DMS114 treated with DMSO at 0.1 percent for 48 hours (cell line): ENCODE results near the gene TDRKH.
"Not testable (repeated sequence)": the region's sequence is repeated elsewhere in the genome, so short reads cannot be mapped to it uniquely, and the experiment has no call there.

ENCODE experiments used
- DNase-seq: peaks from one replicate; lab custom pipeline; 2025; ENCODE audit not compliant: unreplicated experiment; lab: John Stamatoyannopoulos, UW

Gene TDRKH

DNA sequence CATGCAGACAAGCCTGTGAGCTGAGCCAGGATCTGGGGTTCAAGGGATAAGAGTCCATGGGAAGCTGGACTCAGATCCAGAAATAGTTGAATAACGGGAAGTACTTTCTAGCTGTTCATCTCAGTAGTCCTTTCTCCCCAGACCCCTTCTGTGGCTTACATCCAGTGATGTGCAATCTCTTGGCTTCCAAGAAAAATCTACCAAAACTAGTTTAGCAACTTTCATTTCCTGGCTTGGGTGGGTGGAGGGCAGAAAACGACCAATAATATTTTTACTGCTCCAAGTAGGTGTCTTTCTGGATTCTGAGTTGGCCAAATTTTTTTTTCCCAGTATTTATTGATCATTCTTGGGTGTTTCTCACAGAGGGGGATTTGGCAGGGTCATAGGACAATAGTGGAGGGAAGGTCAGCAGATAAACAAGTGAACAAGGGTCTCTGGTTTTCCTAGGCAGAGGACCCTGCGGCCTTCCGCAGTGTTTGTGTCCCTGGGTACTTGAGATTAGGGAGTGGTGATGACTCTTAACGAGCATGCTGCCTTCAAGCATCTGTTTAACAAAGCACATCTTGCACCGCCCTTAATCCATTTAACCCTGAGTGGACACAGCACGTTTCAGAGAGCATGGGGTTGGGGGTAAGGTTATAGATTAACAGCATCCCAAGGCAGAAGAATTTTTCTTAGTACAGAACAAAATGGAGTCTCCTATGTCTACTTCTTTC, 21.8 kb downstream of the TDRKH start:
- not testable (repeated sequence) for DNase-seq

DNA sequence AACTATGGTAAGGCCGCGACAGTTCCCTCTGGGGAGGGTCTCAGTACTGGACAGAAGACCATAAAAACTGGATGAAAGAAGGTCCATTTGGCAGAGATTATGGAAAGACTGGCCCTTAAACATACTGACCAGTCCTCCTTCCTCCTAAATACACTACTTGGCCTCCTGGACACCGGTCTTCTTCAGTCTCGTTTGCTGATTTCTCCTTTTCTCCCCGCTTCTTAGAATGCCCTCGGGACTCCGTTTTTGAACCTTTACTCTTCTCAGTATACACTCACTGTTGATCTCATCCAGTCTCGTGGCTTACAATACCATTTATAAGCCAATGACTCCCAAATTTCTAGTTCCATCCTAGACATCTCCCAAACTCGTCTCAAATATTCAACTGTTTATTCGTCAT, 26.3 kb downstream of the TDRKH start:
- peak; percentile 43 for DNase-seq

GRCh38 chr1:151762941-151763921, 27.1 kb downstream of the TDRKH start, which contains the start of gene MRPL9:
Gene MRPL9 (minus strand): TSS chr1:151763496. CDS start chr1:151763479, 17 bp downstream.
- DNase-seq: peak; percentile 84

DNA sequence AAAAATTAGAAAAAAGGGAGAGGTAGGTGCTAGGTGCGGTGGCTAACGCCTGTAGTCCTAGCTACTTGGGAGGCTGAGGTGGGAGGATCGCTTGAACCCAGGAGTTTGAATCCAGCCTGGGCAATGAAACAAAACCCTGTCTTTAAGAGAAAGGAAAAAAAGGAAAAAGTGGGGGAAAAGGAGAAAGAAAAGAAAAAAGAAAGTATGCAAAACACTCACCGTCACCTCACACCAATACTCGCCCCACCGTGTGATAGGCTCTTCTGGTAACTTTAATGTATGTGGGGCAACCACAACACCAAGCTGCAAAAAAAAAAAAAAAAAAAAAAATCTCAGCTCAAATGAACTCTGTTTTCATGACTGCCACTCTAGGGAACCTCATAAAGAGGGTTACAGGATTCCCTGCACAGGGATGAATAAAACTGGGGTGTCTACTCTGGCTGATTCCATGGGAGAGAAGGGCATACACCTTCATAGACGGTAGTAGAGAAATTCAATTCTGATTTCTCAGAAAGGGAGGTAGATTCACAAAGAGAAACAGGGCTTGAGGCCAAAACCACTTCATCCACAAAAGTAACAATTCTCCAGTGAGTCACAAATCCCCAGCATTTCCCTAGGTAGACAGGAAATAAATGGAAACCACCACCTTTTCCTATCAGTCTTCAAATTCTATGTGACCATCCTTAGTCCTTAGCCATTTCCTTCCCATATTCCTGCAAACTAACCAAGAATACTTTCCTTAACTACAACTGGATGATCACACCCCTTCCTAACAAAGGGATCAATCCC, 29.5 kb downstream of the TDRKH start:
- no peak for DNase-seq

- no peak for DNase-seq
Observed at GRCh38 chr1:151759241-151759640, 31.1 kb downstream of the TDRKH start.

DNA sequence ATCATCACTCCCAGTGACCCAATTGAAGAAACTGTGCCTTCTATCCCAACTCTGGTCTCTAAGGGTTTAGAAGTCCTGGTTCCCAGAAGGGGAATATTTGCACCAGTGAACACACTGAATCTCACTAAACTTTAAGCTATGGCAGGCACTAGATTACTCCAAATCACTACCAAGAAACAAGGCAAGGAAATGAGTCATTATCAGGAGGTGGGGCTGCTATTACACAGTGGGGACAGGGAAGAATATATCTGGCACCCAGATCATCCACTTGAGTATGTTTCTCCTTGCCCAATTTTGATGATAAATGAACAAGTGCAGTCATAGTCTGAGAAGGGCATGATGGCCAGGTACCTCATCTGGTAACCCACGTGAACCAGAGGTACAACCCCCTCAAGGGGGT, 34.0 kb downstream of the TDRKH start:
- no peak for DNase-seq

DNA sequence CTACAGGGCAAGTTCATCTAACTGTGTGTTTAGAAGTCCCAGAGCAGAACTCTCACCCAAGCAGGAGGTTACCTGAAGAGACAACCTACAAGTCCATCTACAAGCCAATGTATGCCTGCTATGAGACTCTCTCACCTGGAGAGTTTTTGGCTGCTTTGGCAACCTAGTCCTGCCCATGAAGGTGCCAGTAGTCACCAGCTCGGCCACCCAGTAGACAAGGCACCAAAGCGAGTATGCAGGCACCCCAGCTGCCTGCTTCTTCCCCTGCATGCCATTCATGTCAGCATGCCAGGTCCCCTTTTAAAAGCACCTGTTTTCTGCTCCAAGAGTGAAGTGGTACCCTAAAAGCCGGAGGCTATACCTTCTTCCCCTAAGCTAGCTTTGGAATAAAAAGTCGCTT, 48.8 kb downstream of the TDRKH start:
- DNase-seq: no peak

DNA sequence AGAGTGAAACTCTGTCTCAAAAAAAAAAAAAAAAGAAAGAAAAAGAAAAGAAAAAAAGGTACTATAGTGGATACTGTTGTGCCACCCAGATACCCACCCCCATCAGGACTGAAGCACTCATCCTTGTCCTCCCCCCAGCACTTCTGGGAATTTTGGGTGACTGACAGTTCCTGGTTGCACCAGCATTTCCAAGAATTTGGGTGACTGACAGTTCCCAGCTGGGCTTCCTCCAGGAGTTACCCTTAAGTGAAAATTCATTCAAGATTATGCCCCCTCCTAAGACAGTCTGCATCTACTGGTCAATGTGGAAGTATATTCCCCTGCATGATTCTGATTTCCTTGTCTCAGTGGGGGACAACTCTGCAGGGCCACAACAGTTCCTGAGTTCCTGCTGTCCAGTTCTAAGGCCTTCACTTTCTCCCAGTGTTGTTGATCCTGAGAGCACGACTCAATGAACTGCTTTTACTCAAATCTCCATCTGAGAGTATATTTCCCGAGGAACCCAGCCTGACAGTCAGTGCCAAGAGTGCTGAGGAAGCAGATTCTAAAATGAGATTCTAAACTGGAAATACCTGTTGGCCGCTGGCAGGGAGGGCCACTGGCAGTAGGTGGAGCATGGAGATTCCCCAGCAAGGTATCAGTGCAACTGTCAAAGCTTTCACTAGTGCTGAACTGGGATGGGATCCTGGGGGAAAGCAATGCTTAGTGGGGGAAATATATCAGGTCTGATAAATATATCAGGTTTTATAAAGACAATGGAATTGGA, 50.5 kb downstream of the TDRKH start:
- DNase-seq: no peak

DNA sequence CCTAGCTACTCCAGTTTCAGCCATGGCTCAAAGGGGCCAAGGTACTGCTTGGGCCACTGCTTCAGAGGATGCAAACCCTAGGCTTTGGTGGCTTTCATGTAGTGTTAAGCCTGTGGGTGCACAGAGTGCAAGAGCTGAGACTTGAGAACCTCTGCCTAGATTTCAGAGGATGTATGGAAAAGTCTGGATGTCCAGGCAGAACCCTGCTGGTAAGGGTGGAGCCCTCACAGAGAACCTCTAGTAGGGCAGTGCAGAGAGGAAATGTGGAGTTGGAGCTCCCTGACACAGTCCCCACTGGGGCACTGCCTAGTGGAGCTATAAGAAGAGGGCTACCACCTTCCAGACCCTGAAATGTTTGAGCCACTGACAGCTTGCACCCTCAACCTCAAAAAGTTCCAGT, 52.8 kb downstream of the TDRKH start:
- no peak for DNase-seq

- no peak for DNase-seq
Observed at GRCh38 chr1:151737026-151737425, 53.3 kb downstream of the TDRKH start.

DNA sequence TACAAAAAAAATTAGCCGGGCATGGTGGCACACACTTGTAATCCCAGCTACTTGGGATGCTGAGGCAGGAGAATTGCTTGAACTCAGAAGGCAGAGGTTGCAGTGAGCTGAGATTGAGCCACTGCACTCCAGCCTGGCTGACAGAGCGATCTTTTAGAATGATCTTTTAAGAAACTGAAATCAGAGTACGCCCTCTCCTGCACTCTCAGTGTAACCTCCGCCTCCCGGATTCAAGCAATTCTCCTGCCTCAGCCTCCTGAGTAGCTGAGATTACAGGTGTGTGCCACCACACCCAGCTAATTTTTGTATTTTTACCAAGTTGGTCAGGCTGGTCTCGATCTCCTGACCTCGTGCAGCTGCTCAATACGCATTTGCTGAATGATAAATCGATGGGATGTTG, 56.3 kb downstream of the TDRKH start:
- DNase-seq: not testable (repeated sequence)

GRCh38 chr1:151733126-151733525, 57.2 kb downstream of the TDRKH start:
- DNase-seq: no peak

GRCh38 chr1:151729966-151730291, 60.4 kb downstream of the TDRKH start:
- DNase-seq: no peak

DNA sequence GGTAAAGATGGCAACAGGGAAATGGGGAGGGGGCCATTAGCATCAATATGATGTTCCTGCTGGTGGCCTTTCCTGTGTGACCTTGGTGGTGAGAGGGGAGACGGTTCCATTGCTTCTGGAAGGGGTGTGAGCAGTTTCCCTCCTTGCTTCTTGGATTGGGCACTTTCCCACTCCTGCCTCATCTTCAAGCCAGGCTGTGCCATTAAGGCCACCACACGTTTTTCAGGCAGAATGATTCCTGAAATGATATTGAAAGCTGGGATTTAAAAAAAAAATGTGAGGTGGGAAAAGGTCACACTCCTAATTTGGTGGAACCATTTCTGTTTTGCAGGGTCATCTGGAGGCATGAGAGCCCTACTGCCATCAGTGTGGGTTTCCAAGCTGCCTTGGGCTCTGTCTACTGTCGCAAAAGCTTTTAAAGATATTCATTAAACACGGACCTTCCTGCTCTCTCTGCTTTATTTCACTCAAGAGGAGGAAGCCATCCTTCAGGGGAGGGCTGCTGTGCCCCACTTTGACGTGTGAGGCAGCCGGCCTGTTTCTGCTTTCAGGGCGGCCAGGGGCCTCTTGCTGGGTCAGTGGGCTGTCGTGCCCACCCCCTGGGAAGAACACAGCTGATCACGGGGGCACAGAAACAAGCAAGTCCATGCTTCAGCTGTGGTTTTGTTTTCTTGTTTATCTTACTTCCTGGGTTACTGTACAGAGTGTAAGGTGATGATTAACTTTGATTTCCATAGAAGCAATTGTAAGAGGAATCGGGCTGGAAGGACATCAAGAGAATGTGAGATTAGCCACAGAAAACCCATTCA, 60.9 kb downstream of the TDRKH start:
- no peak for DNase-seq

DNA sequence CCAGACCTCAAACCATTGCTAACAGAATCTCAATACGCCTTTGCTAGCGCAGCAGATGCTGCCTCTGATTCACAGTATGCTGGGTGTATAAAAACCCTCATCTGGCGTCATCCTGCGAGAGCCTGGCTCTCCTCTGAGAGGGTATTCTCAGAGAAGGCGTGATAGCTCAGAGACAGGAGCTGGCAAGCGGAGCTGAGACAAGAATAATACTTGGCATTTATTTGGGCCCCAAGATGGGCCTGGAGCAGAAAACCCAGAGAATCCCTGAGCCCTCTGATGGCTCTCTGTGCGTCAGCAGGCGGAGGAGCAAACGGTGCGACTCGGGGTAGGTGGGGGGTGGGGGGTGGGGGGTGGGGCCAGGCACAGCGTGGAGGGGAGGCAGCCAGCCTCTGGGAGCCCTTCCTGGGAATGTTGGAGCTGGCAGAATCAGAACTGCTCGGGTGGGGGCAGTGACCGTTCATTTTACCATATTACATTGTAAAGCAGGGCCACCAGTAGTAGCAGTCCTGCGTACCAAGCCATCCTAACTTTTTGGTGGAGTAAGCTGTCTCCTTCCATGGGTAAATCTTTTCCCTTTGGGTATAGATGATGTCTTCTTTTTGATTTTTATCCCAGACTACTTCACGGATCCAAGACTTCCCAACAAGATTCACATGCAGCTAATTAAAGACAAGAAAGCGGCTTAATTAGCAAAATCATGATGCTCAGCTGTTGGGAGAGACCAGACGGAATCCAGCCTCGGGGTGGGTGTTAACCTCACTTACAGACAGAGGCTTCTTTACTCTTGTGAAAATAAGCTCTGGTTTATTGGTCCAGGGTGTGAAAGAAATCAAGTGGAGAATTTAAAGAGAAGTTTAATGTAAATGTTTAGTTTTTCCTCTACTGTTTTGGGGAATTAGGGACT, 61.9 kb downstream of the TDRKH start:
- DNase-seq: no peak

- no peak for DNase-seq
Observed at GRCh38 chr1:151723726-151724370, 66.5 kb downstream of the TDRKH start.
